ENCODE results near the gene HESX1. TPM values are rescaled to one million over a fixed set of nuclear protein-coding genes. Genes with fewer than 3 reads are reported as not detected.

The HESX1 gene
- total and polyA plus RNA-seq, 2 of the 4 experiments (the other 2 are of a cell fraction): 0.36 to 0.82 TPM

DNA sequence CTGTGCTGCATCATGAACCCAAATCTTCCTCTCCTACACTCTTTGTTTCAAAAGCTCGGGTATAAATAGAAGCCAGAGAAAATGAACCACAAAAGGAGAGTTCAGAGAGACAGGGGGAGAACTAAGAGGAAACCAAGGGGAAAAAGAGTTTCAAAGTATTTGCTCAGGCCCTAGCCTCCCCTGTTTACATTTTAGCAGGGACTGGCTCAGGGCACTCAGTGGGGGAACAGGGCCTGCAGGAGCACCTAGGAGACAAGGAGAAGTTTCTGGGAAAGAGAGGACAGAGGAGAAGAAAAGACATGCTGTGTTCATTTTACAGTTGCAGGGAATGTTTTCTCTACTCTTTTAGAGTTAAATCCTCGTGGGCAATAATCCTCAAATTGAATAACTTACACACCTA, 26.1 kb downstream of the HESX1 start:
- H4K20me1 ChIP-seq (ENCODE audit: insufficient read depth, low read length): no peaks in the 10 kb centered on the region
- H3K79me1 ChIP-seq (ENCODE audit: low read depth in 1 of 2, low read length in 2 of 2): no peaks in the 10 kb centered on the region
- no peak overlapping the region for H2BK120ac ChIP-seq (ENCODE audit: low read depth, low read length)
- intact Hi-C loops (cut with micrococcal nuclease): loop anchor here (5.0 to 10.0 kb wide), 5 partner anchors 54 to 679 kb away; partner anchors contain the start of genes APPL1 and PDE12
- no peak overlapping the region for H2AK9ac ChIP-seq (replicated peaks; ENCODE audit: low read depth, low read length, poor library complexity)
- no peak overlapping the region for H4K8ac ChIP-seq (ENCODE audit: low read depth in 2 of 2, low read length in 2 of 2)
- H3K23ac ChIP-seq (ENCODE audit: low read depth, low read length): no peak overlapping the region
- no peak for DNase-seq
- H4K91ac ChIP-seq (ENCODE audit: insufficient read depth, low read depth, low read length): no peak overlapping the region
- ChIA-PET CTCF (no interaction called here), POLR2A (ENCODE audit: unreplicated experiment) (no interaction called here)
- H3K4me3 ChIP-seq (ENCODE audit: insufficient read depth, low read depth, low read length): no peak overlapping the region
- ATAC-seq (ENCODE audit: low read depth): no peak
- no peak overlapping the region for H3K4me2 ChIP-seq (ENCODE audit: low read depth, low read length)
- no peak overlapping the region for H2AFZ ChIP-seq (replicated peaks; ENCODE audit: low read length, poor library complexity)
- H3K9me3 ChIP-seq (ENCODE audit: control insufficient read depth, insufficient read depth, low read length): no peaks in the 10 kb centered on the region
- dilution Hi-C loops (cut with HindIII; ENCODE audit: low sequenced_read_pairs, unreplicated experiment): no loop called here
- H3K4ac ChIP-seq (ENCODE audit: low read depth, low read length): no peak overlapping the region
- H2BK15ac ChIP-seq (ENCODE audit: low read depth, low read length): no peak overlapping the region
- no peak overlapping the region for H4K5ac ChIP-seq (ENCODE audit: low read depth, low read length)
- no peak overlapping the region for H2BK20ac ChIP-seq (ENCODE audit: low read depth, low read length)
- BruUV-seq (replicated peaks): no TSS peak
- no peak overlapping the region for H3K14ac ChIP-seq (replicated peaks; ENCODE audit: low read depth, low read length)
- H2BK5ac ChIP-seq (ENCODE audit: low read depth, low read length, poor library complexity, severe bottlenecking): no peak overlapping the region
- no peak for TF ChIP-seq RFX5 (IDR thresholded peaks at IDR 0.05; ENCODE audit: low read depth, low read length)
- no peak for TF ChIP-seq MAZ (IDR thresholded peaks at IDR 0.05; ENCODE audit: borderline replicate concordance, low read depth, low read length)
- no peak for TF ChIP-seq BHLHE40 (IDR thresholded peaks at IDR 0.05; ENCODE audit: low read depth, low read length)
- TF ChIP-seq NFE2L2 (IDR thresholded peaks at IDR 0.05; ENCODE audit: low read depth, low read length): no peak
- TF ChIP-seq MXI1 (IDR thresholded peaks at IDR 0.05; ENCODE audit: borderline replicate concordance, low read depth, low read length): no peak
- TF ChIP-seq, protein P1, sequence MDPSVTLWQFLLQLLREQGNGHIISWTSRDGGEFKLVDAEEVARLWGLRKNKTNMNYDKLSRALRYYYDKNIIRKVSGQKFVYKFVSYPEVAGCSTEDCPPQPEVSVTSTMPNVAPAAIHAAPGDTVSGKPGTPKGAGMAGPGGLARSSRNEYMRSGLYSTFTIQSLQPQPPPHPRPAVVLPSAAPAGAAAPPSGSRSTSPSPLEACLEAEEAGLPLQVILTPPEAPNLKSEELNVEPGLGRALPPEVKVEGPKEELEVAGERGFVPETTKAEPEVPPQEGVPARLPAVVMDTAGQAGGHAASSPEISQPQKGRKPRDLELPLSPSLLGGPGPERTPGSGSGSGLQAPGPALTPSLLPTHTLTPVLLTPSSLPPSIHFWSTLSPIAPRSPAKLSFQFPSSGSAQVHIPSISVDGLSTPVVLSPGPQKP (IDR thresholded peaks at IDR 0.05; ENCODE audit: borderline replicate concordance, low read depth, low read length): no peak
- no peak for TF ChIP-seq POLR2A (IDR thresholded peaks at IDR 0.05; ENCODE audit: low read depth, low read length)
- TF ChIP-seq FOS (IDR thresholded peaks at IDR 0.05; ENCODE audit: low read depth, low read length): no peak
- TF ChIP-seq MAFK (IDR thresholded peaks at IDR 0.05; ENCODE audit: low read depth, low read length): no peak
- no peak overlapping the region for H3K18ac ChIP-seq (ENCODE audit: low read depth, low read length)
- in situ Hi-C loops (cut with MboI; ENCODE audit: low sequenced_read_pairs): loop anchor here (25.0 kb wide), 1 partner anchor 389 kb away; the partner anchor contains the start of gene PDE12
- no peak overlapping the region for H3K56ac ChIP-seq (ENCODE audit: extremely low read depth, insufficient read depth, low read length)
- no CpG with 5 or more reads among the region's 2 CpGs for WGBS, 2 experiments (ENCODE audit: extremely low coverage in 2 of 2, insufficient read length in 1 of 2)
- no peak overlapping the region for H3K27ac ChIP-seq (ENCODE audit: insufficient read depth, low read length)
- no peak overlapping the region for H2AK5ac ChIP-seq (ENCODE audit: low read depth, low read length)
- peaks cover 9% of the 10 kb centered on the region for H3K27me3 ChIP-seq (ENCODE audit: control insufficient read depth, insufficient read depth, low read length)
- H3K9me1 ChIP-seq (ENCODE audit: insufficient read depth, low read length): no peaks in the 10 kb centered on the region
- peaks cover 3% of the 10 kb centered on the region; the same call in 1 of the 2 replicates for H3K4me1 ChIP-seq (ENCODE audit: control insufficient read depth, insufficient read depth, low read length)
- no peaks in the 10 kb centered on the region for H3K36me3 ChIP-seq (ENCODE audit: control insufficient read depth, insufficient read depth, low read length)
- no peak overlapping the region for H3K9ac ChIP-seq (ENCODE audit: low read depth, low read length)

All from IMR-90 (cell line).